ENCODE measurements around the gene KCNH5.
A peak's percentile ranks its signal among the peaks of the same experiment; 100 is the strongest.
"Not testable (repeated sequence)": the region's sequence is repeated elsewhere in the genome, so short reads cannot be mapped to it uniquely, and the experiment has no call there.

Gene KCNH5

DNA sequence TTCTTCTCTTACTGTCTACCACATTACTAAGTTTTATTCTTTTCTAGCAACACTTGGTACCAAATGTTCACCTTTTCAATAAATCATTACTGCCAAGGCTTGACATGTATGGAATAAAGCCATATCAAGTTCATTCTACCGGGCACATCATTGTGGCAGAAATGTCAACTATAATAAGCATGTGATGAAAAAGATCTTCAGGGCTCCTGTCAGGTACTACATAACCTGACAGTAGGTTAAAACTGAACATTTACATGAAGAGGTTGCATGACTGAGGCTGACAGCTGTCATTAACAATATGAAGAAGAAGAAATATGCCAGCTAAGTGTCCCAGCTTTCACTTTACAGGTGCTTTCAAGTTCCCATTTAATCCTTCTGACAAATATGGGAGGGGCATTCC lies 178.9 kb downstream of the KCNH5 start:
- Mint-ChIP-seq H3K27ac (no peak overlapping the region), H3K4me1 (no peaks in the 10 kb centered on the region), H3K27me3 (no peaks in the 10 kb centered on the region), H3K9me3 (no peaks in the 10 kb centered on the region), H3K4me3 (no peak overlapping the region)
- DNase-seq = no peak
- ATAC-seq = no peak

DNA sequence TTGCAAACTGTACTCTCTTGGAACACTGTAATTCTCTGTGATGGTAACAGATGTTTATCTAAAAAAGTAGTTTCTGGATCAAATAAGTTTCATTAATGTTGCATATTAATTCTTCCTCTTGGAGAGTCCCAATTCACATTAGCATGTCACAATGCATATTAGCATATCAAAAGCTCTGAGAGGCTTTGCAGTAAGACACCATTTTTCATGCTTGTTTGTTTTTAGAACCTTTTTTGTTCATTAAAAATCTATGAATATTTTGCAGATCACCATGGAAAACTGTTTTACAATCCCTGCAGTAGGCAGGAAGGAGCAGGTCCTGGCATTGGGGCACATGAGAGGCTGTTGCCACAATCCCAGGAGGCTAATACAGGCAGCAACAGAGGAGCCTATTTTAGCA lies 180.7 kb downstream of the KCNH5 start:
- Mint-ChIP-seq H3K27me3 (no peaks in the 10 kb centered on the region), H3K27ac (no peak overlapping the region), H3K9me3 (peaks cover 1 to 2% of the 10 kb centered on the region in 2 donors), H3K4me3 (no peak overlapping the region), H3K4me1 (no peaks in the 10 kb centered on the region)
- no peak for ATAC-seq
- no peak for DNase-seq

DNA sequence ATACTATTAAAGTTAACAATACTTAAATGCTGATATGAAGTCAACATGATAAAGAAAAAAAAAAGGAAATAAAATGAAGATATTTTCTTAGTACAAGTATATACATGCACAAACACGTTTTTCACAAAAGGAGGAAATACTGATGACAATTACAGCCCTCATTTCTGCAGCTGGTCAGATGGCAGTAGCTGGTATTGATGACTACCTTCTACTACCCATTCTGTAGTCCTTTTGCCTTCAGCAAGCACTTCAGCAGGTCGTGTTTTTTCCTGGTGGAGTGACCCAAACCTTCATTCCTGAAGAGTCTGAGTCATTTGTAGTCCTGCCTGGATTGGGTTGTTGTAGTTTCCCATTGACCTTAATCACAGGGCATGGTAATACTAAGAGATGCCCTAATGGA lies 187.2 kb downstream of the KCNH5 start:
- not testable (repeated sequence) for H3K27ac Mint-ChIP-seq, H3K27me3 Mint-ChIP-seq, H3K4me3 Mint-ChIP-seq, DNase-seq, H3K4me1 Mint-ChIP-seq, H3K9me3 Mint-ChIP-seq, ATAC-seq

DNA sequence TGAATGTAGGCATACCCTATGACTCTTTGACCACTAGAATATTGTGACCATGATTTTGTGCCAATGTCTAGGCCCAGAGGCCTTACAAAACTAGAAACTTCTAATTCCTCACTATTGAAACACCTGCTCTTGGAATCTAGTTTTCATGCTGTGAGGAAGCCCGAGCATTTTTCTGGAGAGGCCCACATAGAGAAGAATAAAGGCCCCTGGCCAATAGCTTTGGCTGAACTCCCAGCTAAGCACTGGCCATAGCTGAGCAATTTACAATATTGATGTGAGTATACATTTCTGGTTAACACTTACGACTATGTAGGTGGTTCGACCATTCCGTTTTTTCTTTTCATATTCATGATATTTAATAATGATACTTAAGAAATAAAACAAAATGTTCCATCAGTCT lies 190.3 kb downstream of the KCNH5 start:
- H3K27me3 Mint-ChIP-seq = no peaks in the 10 kb centered on the region

DNA sequence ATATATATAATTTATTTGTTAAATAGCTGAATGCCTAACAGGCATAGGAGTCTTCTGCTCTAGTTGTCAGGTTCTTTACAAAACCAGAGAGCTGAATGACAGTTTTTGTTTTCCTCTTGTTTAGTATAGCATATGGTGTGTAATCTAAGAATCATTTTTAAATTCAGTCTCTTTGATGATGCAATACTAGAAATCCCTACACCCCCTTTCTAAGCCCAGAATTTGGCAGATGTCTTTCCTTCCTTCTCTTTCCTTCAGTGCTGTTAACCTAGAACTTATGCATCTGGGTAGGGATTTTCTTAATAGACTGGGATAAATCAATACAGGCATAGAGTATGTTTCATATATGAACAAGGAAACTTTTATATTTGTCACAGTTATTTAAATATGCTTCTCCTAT lies 198.1 kb downstream of the KCNH5 start:
- Mint-ChIP-seq H3K4me1 (no peaks in the 10 kb centered on the region), H3K4me3 (no peak overlapping the region), H3K27ac (no peak overlapping the region), H3K27me3 (no peaks in the 10 kb centered on the region), H3K9me3 (no peaks in the 10 kb centered on the region)
- ATAC-seq (no peak), DNase-seq (no peak)

More for the DNA sequence above, 190.3 kb downstream of the KCNH5 start:
- no peak overlapping the region for H3K27ac Mint-ChIP-seq
- ATAC-seq = no peak
- no peak overlapping the region for H3K4me3 Mint-ChIP-seq
- no peak for DNase-seq
- H3K4me1 Mint-ChIP-seq = no peaks in the 10 kb centered on the region
- H3K9me3 Mint-ChIP-seq = peaks cover 5 to 7% of the 10 kb centered on the region in 2 donors

DNA sequence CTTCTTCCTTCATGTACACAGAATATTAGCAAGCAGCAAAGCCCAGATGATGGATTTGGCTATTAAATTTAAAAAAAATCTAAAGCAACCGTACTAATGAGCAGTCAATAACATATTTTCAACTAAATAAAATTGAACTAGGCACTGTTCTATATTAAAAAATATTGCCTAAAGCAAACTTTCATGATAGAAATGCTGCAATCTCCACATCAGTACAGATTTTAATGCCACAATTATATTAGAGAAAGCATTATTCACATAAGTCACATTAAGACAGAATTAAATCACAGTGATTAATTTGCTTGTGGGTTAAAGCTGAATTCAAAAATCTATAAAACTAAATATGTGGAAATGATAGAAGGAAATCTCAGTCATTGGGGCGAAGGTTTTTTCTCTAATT lies 200.7 kb downstream of the KCNH5 start:
- no peak for DNase-seq
- Mint-ChIP-seq H3K27ac (no peak overlapping the region), H3K4me1 (no peaks in the 10 kb centered on the region), H3K27me3 (no peaks in the 10 kb centered on the region), H3K9me3 (no peaks in the 10 kb centered on the region), H3K4me3 (no peak overlapping the region)
- ATAC-seq = no peak

DNA sequence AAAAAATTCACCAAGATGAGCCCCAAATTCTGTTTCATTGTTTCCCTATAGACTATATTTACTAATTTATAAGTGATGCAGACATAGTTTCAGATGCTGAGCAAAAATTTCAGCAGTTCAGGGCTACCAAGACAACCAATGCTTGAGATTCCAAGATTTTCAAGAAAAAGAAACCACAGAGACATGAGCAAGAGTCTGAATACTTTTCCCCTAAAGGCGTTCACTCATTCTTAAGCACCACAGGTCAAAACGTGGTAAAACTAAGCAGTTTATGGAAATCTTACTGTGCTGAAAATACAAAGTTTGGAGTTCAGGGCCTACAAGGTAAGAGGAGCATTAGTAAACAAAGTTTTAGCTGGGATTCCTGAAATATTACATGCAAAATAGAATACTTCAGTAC lies 221.2 kb downstream of the KCNH5 start:
- no peak overlapping the region for H3K4me3 Mint-ChIP-seq
- no peak for ATAC-seq

DNA sequence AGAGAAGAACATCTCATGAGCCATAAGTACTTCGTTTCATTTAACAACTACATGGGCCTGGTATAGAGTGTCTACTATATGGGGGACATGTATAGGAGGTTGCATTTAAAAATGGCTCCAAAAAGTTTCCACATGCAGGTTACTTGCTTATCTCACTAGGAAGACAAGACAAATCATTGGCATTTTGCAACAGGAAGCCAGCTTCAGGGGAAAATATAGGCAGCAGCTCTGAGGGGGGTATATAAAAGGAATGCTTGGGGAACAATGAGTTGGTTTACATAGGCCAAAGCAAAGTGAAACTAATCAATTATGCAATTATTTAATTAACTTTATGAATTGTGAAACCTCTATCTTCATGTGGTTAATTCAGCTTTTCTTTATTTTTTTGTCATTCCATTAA lies 225.3 kb downstream of the KCNH5 start:
- H3K9me3 Mint-ChIP-seq = peaks cover 8 to 29% of the 10 kb centered on the region in 2 donors
- ATAC-seq = no peak
- H3K4me3 Mint-ChIP-seq = no peak overlapping the region

More for the DNA sequence above, 221.2 kb downstream of the KCNH5 start:
- Mint-ChIP-seq H3K27me3 (no peaks in the 10 kb centered on the region), H3K9me3 (peaks cover 5 to 24% of the 10 kb centered on the region in 2 donors), H3K27ac (no peak overlapping the region), H3K4me1 (no peaks in the 10 kb centered on the region)
- no peak for DNase-seq

DNA sequence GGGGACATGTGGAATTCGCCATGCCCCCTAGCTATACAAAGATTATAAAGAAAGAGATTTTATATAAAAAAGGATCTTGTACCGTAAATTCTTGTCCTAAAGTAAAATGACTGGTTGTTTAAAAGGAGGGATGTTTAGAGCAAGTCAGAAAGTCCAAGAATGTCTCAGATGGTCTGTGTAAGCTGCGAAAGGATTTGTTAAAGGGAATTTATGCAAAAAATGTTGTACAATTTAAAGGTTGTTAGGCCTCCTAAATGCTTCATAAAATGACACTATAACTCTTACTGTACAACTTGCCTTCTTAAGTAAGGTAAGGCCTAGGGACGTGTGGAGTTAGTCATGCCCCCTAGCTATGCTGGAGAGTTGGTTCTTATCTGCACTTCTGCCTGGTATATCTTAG lies 237.6 kb downstream of the KCNH5 start:
- no peaks in the 10 kb centered on the region for H3K4me1 Mint-ChIP-seq
- DNase-seq = no peak
- no peaks in the 10 kb centered on the region for H3K27me3 Mint-ChIP-seq
- ATAC-seq = no peak
- H3K9me3 Mint-ChIP-seq = peaks cover 0 to 4% of the 10 kb centered on the region in 2 donors
- H3K4me3 Mint-ChIP-seq = no peak overlapping the region
- H3K27ac Mint-ChIP-seq = no peak overlapping the region

More for the DNA sequence above, 225.3 kb downstream of the KCNH5 start:
- H3K27me3 Mint-ChIP-seq = no peaks in the 10 kb centered on the region
- H3K27ac Mint-ChIP-seq = no peak overlapping the region
- H3K4me1 Mint-ChIP-seq = no peaks in the 10 kb centered on the region
- no peak for DNase-seq

DNA sequence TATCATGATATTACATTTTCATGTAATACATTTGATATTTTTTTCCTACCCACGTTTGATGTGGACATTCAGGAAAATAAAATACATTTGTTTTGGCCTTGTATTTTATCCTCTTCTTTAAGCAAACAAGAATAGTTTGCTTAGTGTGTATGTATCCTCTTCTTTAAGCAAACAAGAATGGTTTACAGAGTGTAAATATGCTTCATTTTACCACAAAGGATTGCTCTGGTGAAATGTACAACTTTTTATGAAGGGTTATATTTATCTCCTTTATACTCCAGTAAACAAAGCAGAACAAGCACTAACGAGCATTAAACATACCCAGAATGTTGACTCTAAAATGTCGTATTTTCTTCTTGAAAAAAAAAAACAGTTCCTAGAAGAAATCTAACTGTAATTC lies 244.7 kb downstream of the KCNH5 start:
- H3K27me3 Mint-ChIP-seq = no peaks in the 10 kb centered on the region
- no peak overlapping the region for H3K4me3 Mint-ChIP-seq
- H3K4me1 Mint-ChIP-seq = no peaks in the 10 kb centered on the region
- no peak overlapping the region for H3K27ac Mint-ChIP-seq
- peaks cover 7 to 8% of the 10 kb centered on the region in 2 donors for H3K9me3 Mint-ChIP-seq
- DNase-seq (no peak), ATAC-seq (no peak)

DNA sequence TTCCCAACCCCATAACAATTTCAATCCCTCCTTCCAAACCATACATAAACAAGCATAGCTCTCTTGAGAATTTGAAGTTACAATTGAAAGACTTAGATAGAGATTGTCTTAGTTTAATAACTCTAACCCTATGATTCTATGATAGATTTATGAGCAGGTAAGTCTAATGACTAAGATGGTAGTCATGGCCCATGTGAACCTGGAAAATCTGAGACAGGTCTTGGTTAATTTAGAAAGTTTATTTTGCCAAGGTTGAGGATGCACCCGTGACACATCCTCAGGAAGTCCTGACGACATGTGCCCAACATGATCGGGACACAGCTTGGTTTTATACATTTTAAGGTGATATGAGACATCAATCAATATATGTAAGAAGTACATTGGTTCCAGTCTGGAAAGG lies 248.8 kb downstream of the KCNH5 start:
- no peak overlapping the region for H3K4me3 Mint-ChIP-seq
- no peaks in the 10 kb centered on the region for H3K4me1 Mint-ChIP-seq
- no peaks in the 10 kb centered on the region for H3K27me3 Mint-ChIP-seq
- peaks cover 0 to 8% of the 10 kb centered on the region in 2 donors for H3K9me3 Mint-ChIP-seq
- DNase-seq = no peak
- H3K27ac Mint-ChIP-seq = no peak overlapping the region
- no peak for ATAC-seq

DNA sequence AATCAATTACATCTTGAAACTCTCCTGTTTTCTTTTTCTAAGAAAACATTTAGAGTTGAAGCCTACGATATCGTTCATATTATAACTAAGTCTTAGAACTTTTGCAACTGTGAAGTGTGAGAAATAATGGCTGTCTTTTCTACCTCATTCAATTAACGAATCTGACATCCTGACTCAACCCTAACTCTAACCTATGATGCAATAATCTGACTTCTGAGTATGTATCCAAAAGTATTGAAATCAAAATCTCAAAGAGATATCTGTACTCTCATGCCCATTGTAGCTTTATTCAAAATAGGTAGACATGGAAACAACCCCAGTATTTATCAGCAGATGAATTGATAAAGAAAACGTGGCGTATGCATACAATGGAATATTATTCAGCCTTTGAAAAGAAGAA lies 252.7 kb downstream of the KCNH5 start:
- no peak overlapping the region for H3K27ac Mint-ChIP-seq
- H3K9me3 Mint-ChIP-seq = peaks cover 7 to 10% of the 10 kb centered on the region in 2 donors
- H3K4me1 Mint-ChIP-seq = no peaks in the 10 kb centered on the region
- no peak overlapping the region for H3K4me3 Mint-ChIP-seq
- H3K27me3 Mint-ChIP-seq = no peaks in the 10 kb centered on the region
- DNase-seq (no peak), ATAC-seq (no peak)

DNA sequence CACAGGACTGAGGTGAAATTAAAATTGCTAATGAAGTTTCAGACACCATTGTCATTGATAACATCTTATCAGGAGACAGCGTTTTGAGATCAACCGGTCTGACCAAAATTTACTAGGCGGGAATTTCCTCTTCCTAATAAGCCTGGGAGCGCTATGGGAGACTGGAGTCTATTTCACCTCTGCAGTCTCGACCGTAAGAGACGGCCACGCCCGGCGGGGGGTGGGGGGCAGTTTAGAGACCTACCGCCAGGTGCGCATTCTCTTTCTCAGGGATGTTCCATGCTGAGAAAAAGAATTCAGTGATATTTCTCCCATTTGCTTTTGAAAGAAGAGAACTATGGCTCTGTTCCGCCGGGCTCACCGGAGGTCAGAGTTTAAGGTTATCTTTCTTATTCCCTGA lies 263.9 kb downstream of the KCNH5 start:
- ATAC-seq, H3K4me1 Mint-ChIP-seq, H3K4me3 Mint-ChIP-seq, H3K27me3 Mint-ChIP-seq, DNase-seq: not testable (repeated sequence)
- H3K27ac Mint-ChIP-seq = peak overlapping the region in 1 of 2 donors; percentile 72
- H3K9me3 Mint-ChIP-seq = peaks cover 14 to 17% of the 10 kb centered on the region in 2 donors

DNA sequence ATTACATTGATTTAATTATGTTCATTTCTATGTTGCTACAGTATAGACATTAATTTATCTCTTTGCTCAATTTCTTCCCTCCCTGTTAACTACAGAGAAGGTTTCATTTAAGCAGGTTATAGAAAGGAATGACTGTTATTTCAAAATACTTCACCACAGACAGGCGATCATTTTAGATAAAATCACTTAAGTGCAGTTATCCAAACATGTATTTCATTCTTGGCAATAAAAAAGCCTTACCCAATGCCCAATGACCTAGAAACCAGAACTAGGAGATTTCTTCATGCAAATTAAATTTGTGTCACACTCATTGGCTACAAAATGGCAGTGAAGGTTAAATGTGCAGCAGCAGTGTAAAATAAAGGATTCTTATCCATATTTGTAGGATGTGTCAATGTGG lies 266.4 kb downstream of the KCNH5 start:
- H3K27ac Mint-ChIP-seq = no peak overlapping the region
- no peak overlapping the region for H3K4me3 Mint-ChIP-seq
- H3K4me1 Mint-ChIP-seq = no peaks in the 10 kb centered on the region
- peaks cover 14 to 17% of the 10 kb centered on the region in 2 donors for H3K9me3 Mint-ChIP-seq
- no peak for DNase-seq
- H3K27me3 Mint-ChIP-seq = no peaks in the 10 kb centered on the region
- ATAC-seq = no peak

DNA sequence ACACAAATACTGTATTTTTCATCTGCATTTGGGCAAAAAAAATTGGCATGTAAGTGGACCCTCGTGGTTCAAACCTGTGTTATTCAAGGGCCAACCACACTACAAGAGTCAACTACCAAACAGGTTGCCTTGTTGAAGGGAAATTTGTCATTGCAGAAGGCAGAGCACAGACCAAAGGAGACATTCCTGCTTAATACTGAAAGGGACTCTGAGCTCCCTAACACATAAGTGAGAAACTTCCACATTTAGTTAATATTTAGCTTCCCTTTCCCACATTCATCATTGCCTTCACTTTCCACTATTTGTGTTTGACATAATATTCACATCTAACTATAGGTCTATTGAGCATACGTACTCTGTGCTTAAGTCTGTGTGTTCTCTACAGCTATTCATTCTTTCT lies 266.9 kb downstream of the KCNH5 start:
- no peak overlapping the region for H3K27ac Mint-ChIP-seq
- peaks cover 14 to 16% of the 10 kb centered on the region in 2 donors for H3K9me3 Mint-ChIP-seq
- ATAC-seq (no peak), DNase-seq (no peak)
- no peaks in the 10 kb centered on the region for H3K27me3 Mint-ChIP-seq
- no peak overlapping the region for H3K4me3 Mint-ChIP-seq
- H3K4me1 Mint-ChIP-seq = no peaks in the 10 kb centered on the region

DNA sequence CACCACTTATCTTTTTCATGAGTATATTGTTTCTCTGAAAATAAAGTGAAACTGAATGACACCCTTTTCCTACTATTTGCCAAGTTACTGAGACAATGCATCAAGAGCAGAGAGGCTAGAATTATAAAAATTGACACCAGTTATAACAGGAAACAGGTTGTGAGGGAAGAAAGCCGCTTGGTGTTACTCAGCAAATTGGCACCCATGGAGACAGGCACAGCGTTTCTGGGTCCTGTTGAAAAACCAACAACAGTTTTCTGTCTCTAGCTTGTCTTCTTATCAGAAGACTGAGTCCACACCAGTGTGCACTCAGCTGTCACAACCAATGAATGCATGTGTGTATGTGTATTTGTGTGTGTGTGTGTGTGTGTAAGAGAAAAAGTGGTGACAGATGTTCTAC lies 267.7 kb downstream of the KCNH5 start:
- Mint-ChIP-seq H3K27ac (no peak overlapping the region), H3K4me3 (no peak overlapping the region), H3K9me3 (peaks cover 13 to 14% of the 10 kb centered on the region in 2 donors), H3K27me3 (no peaks in the 10 kb centered on the region), H3K4me1 (no peaks in the 10 kb centered on the region)
- ATAC-seq (no peak), DNase-seq (no peak)

DNA sequence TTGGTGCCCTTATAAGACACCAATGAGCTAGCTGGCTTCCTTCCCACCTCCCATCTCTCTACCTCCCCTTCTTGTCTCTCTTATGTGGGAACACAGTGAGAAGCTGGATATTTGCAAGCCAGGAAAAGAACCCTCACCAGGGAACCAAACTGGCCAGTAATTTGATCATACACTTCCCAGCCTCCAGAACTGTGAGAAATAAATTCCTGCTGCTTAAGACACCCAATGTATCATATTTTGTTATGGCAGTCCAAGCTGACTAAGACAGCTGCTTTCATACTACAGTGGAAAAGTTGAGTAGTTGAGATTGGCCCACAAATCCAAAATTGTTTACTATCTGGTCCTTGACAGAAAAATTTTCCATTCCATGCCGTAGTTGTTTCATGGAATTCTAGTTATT lies 269.0 kb downstream of the KCNH5 start:
- Mint-ChIP-seq H3K4me1 (no peaks in the 10 kb centered on the region), H3K4me3 (no peak overlapping the region)
- DNase-seq = no peak

More for the DNA sequence above, 269.0 kb downstream of the KCNH5 start:
- H3K27me3 Mint-ChIP-seq = no peaks in the 10 kb centered on the region
- H3K9me3 Mint-ChIP-seq = peaks cover 4 to 13% of the 10 kb centered on the region in 2 donors
- H3K27ac Mint-ChIP-seq = no peak overlapping the region
- no peak for ATAC-seq
